ENCODE measurements around the gene LENG8. TPM values are rescaled to one million over a fixed set of nuclear protein-coding genes. Genes with fewer than 3 reads are reported as not detected.

LENG8 gene
- total and polyA plus RNA-seq, 2 of the 4 experiments (the other 2 are of a cell fraction): 21.1 to 93.9 TPM

- no TSS peak for BruUV-seq (replicated peaks)
- Histone ChIP-seq H3K18ac (ENCODE audit: low read depth, low read length) (no peak overlapping the region), H3K9ac (ENCODE audit: low read depth, low read length) (no peak overlapping the region), H2AK5ac (ENCODE audit: low read depth, low read length) (no peak overlapping the region), H3K23ac (ENCODE audit: low read depth, low read length) (no peak overlapping the region), H4K20me1 (ENCODE audit: insufficient read depth, low read length) (peaks cover 73% of the 10 kb centered on the region), H3K4me1 (ENCODE audit: control insufficient read depth, insufficient read depth, low read length) (peaks cover 6% of the 10 kb centered on the region), H2BK120ac (ENCODE audit: low read depth, low read length) (no peak overlapping the region), H2BK15ac (ENCODE audit: low read depth, low read length) (no peak overlapping the region), H3K4me3 (ENCODE audit: insufficient read depth, low read depth, low read length) (no peak overlapping the region), H3K36me3 (ENCODE audit: control insufficient read depth, insufficient read depth, low read length) (peaks cover 66% of the 10 kb centered on the region), H2BK5ac (ENCODE audit: low read depth, low read length, poor library complexity, severe bottlenecking) (no peak overlapping the region), H3K14ac (replicated peaks; ENCODE audit: low read depth, low read length) (no peak overlapping the region), H4K5ac (ENCODE audit: low read depth, low read length) (no peak overlapping the region), H4K8ac (ENCODE audit: low read depth in 2 of 2, low read length in 2 of 2) (no peak overlapping the region), H3K4me2 (ENCODE audit: low read depth, low read length) (no peak overlapping the region), H3K27me3 (ENCODE audit: control insufficient read depth, insufficient read depth, low read length) (no peaks in the 10 kb centered on the region), H2AFZ (replicated peaks; ENCODE audit: low read length, poor library complexity) (no peak overlapping the region), H2BK20ac (ENCODE audit: low read depth, low read length) (no peak overlapping the region), H3K9me3 (ENCODE audit: control insufficient read depth, insufficient read depth, low read length) (no peaks in the 10 kb centered on the region), H3K4ac (ENCODE audit: low read depth, low read length) (no peak overlapping the region), H3K56ac (ENCODE audit: extremely low read depth, insufficient read depth, low read length) (no peak overlapping the region), H3K9me1 (ENCODE audit: insufficient read depth, low read length) (peaks cover 6% of the 10 kb centered on the region; the same call in 1 of the 2 replicates), H3K79me1 (ENCODE audit: low read depth in 1 of 2, low read length in 2 of 2) (peaks cover 21 to 60% of the 10 kb centered on the region in 2 experiments), H4K91ac (ENCODE audit: insufficient read depth, low read depth, low read length) (no peak overlapping the region), H3K27ac (ENCODE audit: insufficient read depth, low read length) (no peak overlapping the region), H2AK9ac (replicated peaks; ENCODE audit: low read depth, low read length, poor library complexity) (no peak overlapping the region)
- 92% methylated on average over 2 of the region's 11 CpGs; no CpG with 5 or more reads in 1 of the 2 experiments for WGBS, 2 experiments (ENCODE audit: extremely low coverage in 2 of 2, insufficient read length in 1 of 2)
- no peak for ATAC-seq (ENCODE audit: low read depth)
- DNase-seq: no peak
- in situ Hi-C loops (cut with MboI; ENCODE audit: low sequenced_read_pairs): loop anchor here (10.0 to 25.0 kb wide), 6 partner anchors 248 to 1685 kb away; partner anchors contain the start of genes NAT14, NDUFA3, OSCAR and PRPF31
- TF ChIP-seq NFE2L2 (IDR thresholded peaks at IDR 0.05; ENCODE audit: low read depth, low read length) (no peak), BHLHE40 (IDR thresholded peaks at IDR 0.05; ENCODE audit: low read depth, low read length) (no peak), MAZ (IDR thresholded peaks at IDR 0.05; ENCODE audit: borderline replicate concordance, low read depth, low read length) (no peak), SMC3 (IDR thresholded peaks at IDR 0.05; ENCODE audit: low read depth, low read length) (no peak), MAFK (IDR thresholded peaks at IDR 0.05; ENCODE audit: low read depth, low read length) (no peak), USF2 (IDR thresholded peaks at IDR 0.05; ENCODE audit: low read depth, low read length) (no peak), RAD21 (IDR thresholded peaks at IDR 0.05; ENCODE audit: low read length) (no peak), POLR2A (IDR thresholded peaks at IDR 0.05; ENCODE audit: low read depth, low read length) (no peak), RFX5 (IDR thresholded peaks at IDR 0.05; ENCODE audit: low read depth, low read length) (no peak)
- CTCF ChIA-PET: no interaction called here
- intact Hi-C loops (cut with micrococcal nuclease): no loop called here
- dilution Hi-C loops (cut with HindIII; ENCODE audit: low sequenced_read_pairs, unreplicated experiment): no loop called here
- POLR2A ChIA-PET (ENCODE audit: unreplicated experiment): no interaction called here
Observed at GRCh38 chr19:54452626-54453025, 3.6 kb downstream of the LENG8 start.

Data from IMR-90 (cell line).